CD14-positive monocyte (primary cell): ENCODE measurements around the gene POLA1. TPM values are rescaled to one million over a fixed set of nuclear protein-coding genes. Genes with fewer than 3 reads are reported as not detected.

ENCODE experiments used
- DNase-seq, 3 donors: peaks; one replicate each; pipeline ENCODE4 v3.0.0-alpha.2; 2011 to 2022
- H2AFZ ChIP-seq: 2 replicates; pipeline ENCODE4 v1.6.0; 2012; ENCODE audit warnings: mild to moderate bottlenecking, low read depth, low read length, inconsistent platforms; ENCODE audit not compliant: insufficient read depth, poor library complexity, severe bottlenecking
- H3K27ac ChIP-seq, 2 donors: 1 replicate in 1 of 2; 2 replicates in 1 of 2; pipeline ENCODE4 v1.5.1; 2012 to 2013; ENCODE audit warnings: low read length in 2 of 2, control low read depth in 1 of 2, inconsistent platforms in 1 of 2, low read depth in 1 of 2, mild to moderate bottlenecking in 1 of 2
- H3K27me3 ChIP-seq, 2 donors: one replicate each; pipeline versions ENCODE4 v1.6.0 to v1.6.1; 2011 to 2013; ENCODE audit warnings: low read length in 2 of 2; ENCODE audit not compliant: control insufficient read depth in 2 of 2, insufficient read depth in 2 of 2
- H3K36me3 ChIP-seq, 2 donors: replicated peaks in 1 of 2; 1 replicate in 1 of 2; 2 replicates in 1 of 2; pipeline versions ENCODE4 v1.5.1 to v1.6.1; 2012 to 2013; ENCODE audit warnings: low read length in 2 of 2, control low read depth in 1 of 2, inconsistent platforms in 1 of 2, mild to moderate bottlenecking in 1 of 2; ENCODE audit not compliant: insufficient read depth in 2 of 2, control insufficient read depth in 1 of 2
- H3K4me1 ChIP-seq, 2 donors: 1 replicate in 1 of 2; 2 replicates in 1 of 2; pipeline versions ENCODE4 v1.5.1 to v1.6.1; 2012 to 2013; ENCODE audit warnings: low read length in 2 of 2, control low read depth in 1 of 2, inconsistent platforms in 1 of 2, mild to moderate bottlenecking in 1 of 2, moderate library complexity in 1 of 2; ENCODE audit not compliant: insufficient read depth in 2 of 2, control insufficient read depth in 1 of 2
- H3K4me2 ChIP-seq: replicated peaks from 2 replicates; pipeline ENCODE3; 2012; ENCODE audit warnings: low read length, moderate library complexity, mild to moderate bottlenecking; ENCODE audit not compliant: poor library complexity, severe bottlenecking; ENCODE audit errors: extremely low read depth
- H3K4me3 ChIP-seq, 3 experiments: fragments of 200-600 bp in 1 of 3; sonication (generic) in 1 of 3; replicated peaks in 1 of 3; 1 replicate in 2 of 3; 2 replicates in 1 of 3; pipeline ENCODE4 v1.5.1; 2011 to 2013; ENCODE audit warnings: low read length in 3 of 3, mild to moderate bottlenecking in 3 of 3, control low read depth in 2 of 3, low read depth in 2 of 3, inconsistent platforms in 1 of 3, moderate library complexity in 1 of 3
- H3K79me2 ChIP-seq: 2 replicates; pipeline ENCODE4 v1.6.0; 2012; ENCODE audit warnings: mild to moderate bottlenecking, control low read depth, inconsistent platforms, low read length, moderate library complexity; ENCODE audit not compliant: insufficient read depth
- H3K9ac ChIP-seq: 2 replicates; pipeline ENCODE4 v1.6.0; 2017; ENCODE audit warnings: low read length, mild to moderate bottlenecking; ENCODE audit not compliant: insufficient read depth, poor library complexity, severe bottlenecking
- H3K9me3 ChIP-seq, 2 donors: replicated peaks in 1 of 2; 1 replicate in 1 of 2; 2 replicates in 1 of 2; pipeline versions ENCODE4 v1.5.1 to v1.6.1; 2012 to 2013; ENCODE audit warnings: low read length in 2 of 2, control low read depth in 1 of 2; ENCODE audit not compliant: control insufficient read depth in 1 of 2, insufficient read depth in 1 of 2
- H4K20me1 ChIP-seq: 2 replicates; pipeline ENCODE4 v1.6.0; 2012; ENCODE audit warnings: mild to moderate bottlenecking, low read length, control low read depth, moderate library complexity; ENCODE audit not compliant: insufficient read depth
- H3K27ac Mint-ChIP-seq, 7 donors: one replicate each; pipeline ENCODE4 v1.8.0; 2020; ENCODE audit warnings: mild to moderate bottlenecking in 7 of 7, mixed read lengths in 7 of 7, moderate library complexity in 6 of 7, inconsistent platforms in 2 of 7
- H3K27me3 Mint-ChIP-seq, 3 donors: one replicate each; pipeline ENCODE4 v1.8.0; 2021 to 2022; ENCODE audit warnings: low read depth in 3 of 3, mild to moderate bottlenecking in 3 of 3, mixed read lengths in 3 of 3, moderate library complexity in 3 of 3, inconsistent platforms in 1 of 3
- H3K36me3 Mint-ChIP-seq, 2 donors: one replicate each; pipeline ENCODE4 v1.8.0; 2020; ENCODE audit warnings: mixed read lengths in 2 of 2, inconsistent platforms in 1 of 2, mild to moderate bottlenecking in 1 of 2
- H3K4me1 Mint-ChIP-seq: one replicate; pipeline ENCODE4 v1.8.0; 2020; ENCODE audit warnings: mild to moderate bottlenecking, mixed read lengths
- H3K4me3 Mint-ChIP-seq, 2 donors: one replicate each; pipeline ENCODE4 v1.8.0; 2020; ENCODE audit warnings: mild to moderate bottlenecking in 2 of 2, mixed read lengths in 2 of 2, moderate library complexity in 1 of 2
- H3K9me3 Mint-ChIP-seq, 7 donors: one replicate each; pipeline ENCODE4 v1.8.0; 2020 to 2022; ENCODE audit warnings: mixed read lengths in 7 of 7, mild to moderate bottlenecking in 6 of 7, moderate library complexity in 6 of 7, inconsistent platforms in 2 of 7
- CTCF ChIP-seq: fragments of 200-600 bp; IDR thresholded peaks from one replicate; pipeline ENCODE4 v1.8.0; 2022; ENCODE audit warnings: antibody characterized with exemption, mild to moderate bottlenecking
- WGBS: methylation state at CpG from one replicate; pipeline ENCODE4 v1.1.5; 2013; ENCODE audit warnings: missing lambda C conversion rate; ENCODE audit not compliant: insufficient coverage; 5-methylcytosine and 5-hydroxymethylcytosine counted together
- intact Hi-C, 2 donors: fragments of 100-400 bp; cut with micrococcal nuclease; formaldehyde crosslinking; loops; one replicate each; pipeline versions ENCODE4 v1.15.0 to v1.15.1; 2023
- polyA plus RNA-seq, 3 donors: library from polyadenylated mRNA; depleted of rRNA in 1 of 3; unstranded in 2 of 3; stranded (reverse) in 1 of 3; fragments of 300-500 nt in 2 of 3; fragments of >200 nt in 1 of 3; fragmentation: Illumina TruSeq in 2 of 3; gene quantifications; 1 replicate in 2 of 3; 2 replicates in 1 of 3; pipeline ENCODE4 v1.2.3, GENCODE V29; 2012 to 2021

The POLA1 gene
- polyA plus RNA-seq, 3 donors, result 1.2 to 1.4 (median 1.3) TPM

- H3K9me3 Mint-ChIP-seq, result peaks cover 0 to 2% (median 0%) of the 10 kb centered on the region in 7 donors
- H3K27ac Mint-ChIP-seq, result no peak overlapping the region
- Histone ChIP-seq H3K27me3 (peaks cover 0 to 2% of the 10 kb centered on the region in 2 donors), H3K4me2 (no peak overlapping the region), H3K79me2 (no peaks in the 10 kb centered on the region), H3K4me3 (no peak overlapping the region), H3K9ac (no peak overlapping the region), H3K36me3 (peaks cover 0 to 8% of the 10 kb centered on the region in 2 donors), H4K20me1 (no peaks in the 10 kb centered on the region), H3K27ac (no peak overlapping the region), H2AFZ (no peak overlapping the region), H3K4me1 (no peaks in the 10 kb centered on the region), H3K9me3 (no peaks in the 10 kb centered on the region)
- TF ChIP-seq CTCF, result no peak
- peaks cover 6 to 12% of the 10 kb centered on the region in 2 donors for H3K36me3 Mint-ChIP-seq
- 90% methylated on average over 2 of the region's 6 CpGs for WGBS
- DNase-seq, result no peak
- no peaks in the 10 kb centered on the region for H3K27me3 Mint-ChIP-seq
- intact Hi-C loops, result no loop called here
- no peak overlapping the region for H3K4me3 Mint-ChIP-seq
- no peaks in the 10 kb centered on the region for H3K4me1 Mint-ChIP-seq
Measured at GRCh38 chrX:24851289-24851688, 157.6 kb downstream of the POLA1 start.

GRCh38 chrX:24851780-24852179, 158.1 kb downstream of the POLA1 start:
- H3K4me1 ChIP-seq, result no peaks in the 10 kb centered on the region
- no peak overlapping the region for H3K4me3 Mint-ChIP-seq
- H3K36me3 Mint-ChIP-seq, result peaks cover 7 to 12% of the 10 kb centered on the region in 2 donors
- H4K20me1 ChIP-seq, result no peaks in the 10 kb centered on the region
- H3K9ac ChIP-seq, result no peak overlapping the region
- intact Hi-C loops, result no loop called here
- H3K79me2 ChIP-seq, result no peaks in the 10 kb centered on the region
- DNase-seq, result no peak
- peaks cover 0 to 8% of the 10 kb centered on the region in 2 donors for H3K36me3 ChIP-seq
- H3K27ac Mint-ChIP-seq, result no peak overlapping the region
- H3K27me3 Mint-ChIP-seq, result no peaks in the 10 kb centered on the region
- H3K4me3 ChIP-seq, result no peak overlapping the region
- no peak overlapping the region for H2AFZ ChIP-seq
- no peaks in the 10 kb centered on the region for H3K9me3 ChIP-seq
- no peak for TF ChIP-seq CTCF
- WGBS, result 100% methylated on average over 1 of the region's 4 CpGs
- no peak overlapping the region for H3K27ac ChIP-seq
- H3K4me2 ChIP-seq, result no peak overlapping the region
- H3K27me3 ChIP-seq, result peaks cover 0 to 2% of the 10 kb centered on the region in 2 donors
- H3K4me1 Mint-ChIP-seq, result no peaks in the 10 kb centered on the region
- H3K9me3 Mint-ChIP-seq, result peaks cover 0 to 2% (median 0%) of the 10 kb centered on the region in 7 donors
